Astrocyte (in vitro differentiated cells and primary cell): ENCODE data around the gene PDZK1IP1.

Experiments used
- CTCF ChIP-seq: IDR thresholded peaks from 2 replicates; pipeline ENCODE4 v1.5.1; 2011; ENCODE audit warnings: low read depth, mild to moderate bottlenecking, inconsistent platforms, low read length, moderate library complexity; ENCODE audit not compliant: insufficient read depth
- EZH2 ChIP-seq: IDR thresholded peaks from 2 replicates; pipeline ENCODE4 v1.6.1; 2012; ENCODE audit warnings: mild to moderate bottlenecking, low read length, inconsistent platforms; ENCODE audit not compliant: insufficient read depth

- no peak for TF ChIP-seq CTCF
- TF ChIP-seq EZH2 = no peak
Observed at GRCh38 chr1:47147047-47147785, 42.6 kb downstream of the PDZK1IP1 start.
